Measurements from ENCODE around the gene DCAF10.
A peak's percentile ranks its signal among the peaks of the same experiment; 100 is the strongest.

The DCAF10 gene

GRCh38 chr9:37904445-37905130 is 104.0 kb downstream of the DCAF10 start:
- H3K4me3 ChIP-seq (ENCODE audit: low read depth, low read length), result peak overlapping the region; percentile 83
- TF ChIP-seq CTCF (IDR thresholded peaks at IDR 0.05; ENCODE audit: borderline replicate concordance, insufficient read depth, low read depth, low read length), result no peak

- no peak overlapping the region for H3K4me3 ChIP-seq (ENCODE audit: low read depth, low read length)
- no peak for TF ChIP-seq CTCF (IDR thresholded peaks at IDR 0.05; ENCODE audit: borderline replicate concordance, insufficient read depth, low read depth, low read length)
Observed at GRCh38 chr9:37905131-37905505, 104.5 kb downstream of the DCAF10 start.

- no peak for TF ChIP-seq CTCF (IDR thresholded peaks at IDR 0.05; ENCODE audit: borderline replicate concordance, insufficient read depth, low read depth, low read length)
- H3K4me3 ChIP-seq (ENCODE audit: low read depth, low read length), result no peak overlapping the region
Observed at GRCh38 chr9:37905776-37906175, 105.2 kb downstream of the DCAF10 start.

GRCh38 chr9:37906312-37907239 is 106.0 kb downstream of the DCAF10 start:
- TF ChIP-seq CTCF (IDR thresholded peaks at IDR 0.05; ENCODE audit: borderline replicate concordance, insufficient read depth, low read depth, low read length), result no peak
- no peak overlapping the region for H3K4me3 ChIP-seq (ENCODE audit: low read depth, low read length)

GRCh38 chr9:37908283-37908682 is 107.7 kb downstream of the DCAF10 start:
- TF ChIP-seq CTCF (IDR thresholded peaks at IDR 0.05; ENCODE audit: borderline replicate concordance, insufficient read depth, low read depth, low read length), result no peak
- no peak overlapping the region for H3K4me3 ChIP-seq (ENCODE audit: low read depth, low read length)

GRCh38 chr9:37908698-37909186 is 108.1 kb downstream of the DCAF10 start:
- H3K4me3 ChIP-seq (ENCODE audit: low read depth, low read length), result no peak overlapping the region
- no peak for TF ChIP-seq CTCF (IDR thresholded peaks at IDR 0.05; ENCODE audit: borderline replicate concordance, insufficient read depth, low read depth, low read length)
